Measurements from ENCODE around the gene LCE1B.

Gene LCE1B

DNA sequence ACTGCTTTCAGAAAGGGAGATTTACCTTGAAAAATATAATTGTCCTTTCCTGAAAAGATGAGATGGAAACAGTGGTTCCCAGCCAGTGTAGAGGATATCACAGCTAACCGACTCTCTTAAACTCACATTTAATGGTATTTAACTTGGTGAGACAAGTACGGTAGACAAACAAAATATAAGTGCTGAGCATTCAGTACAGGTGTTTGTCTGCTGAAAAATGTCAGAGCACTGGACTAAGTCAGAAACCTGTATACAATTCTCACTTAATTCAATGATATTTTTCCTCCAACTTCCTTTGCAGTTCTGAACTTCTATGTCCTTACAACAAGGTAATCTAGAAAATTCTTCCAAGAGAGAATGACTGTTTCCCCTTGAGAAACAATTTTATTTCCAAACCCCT is at the start of gene LCE1B:
LCE1B (plus strand) TSS at position 301 of the 400 bp plus-strand sequence. CDS start 476 bp downstream, outside the sequence.
- no peak for DNase-seq (ENCODE audit: low read depth, low spot score)

DNA sequence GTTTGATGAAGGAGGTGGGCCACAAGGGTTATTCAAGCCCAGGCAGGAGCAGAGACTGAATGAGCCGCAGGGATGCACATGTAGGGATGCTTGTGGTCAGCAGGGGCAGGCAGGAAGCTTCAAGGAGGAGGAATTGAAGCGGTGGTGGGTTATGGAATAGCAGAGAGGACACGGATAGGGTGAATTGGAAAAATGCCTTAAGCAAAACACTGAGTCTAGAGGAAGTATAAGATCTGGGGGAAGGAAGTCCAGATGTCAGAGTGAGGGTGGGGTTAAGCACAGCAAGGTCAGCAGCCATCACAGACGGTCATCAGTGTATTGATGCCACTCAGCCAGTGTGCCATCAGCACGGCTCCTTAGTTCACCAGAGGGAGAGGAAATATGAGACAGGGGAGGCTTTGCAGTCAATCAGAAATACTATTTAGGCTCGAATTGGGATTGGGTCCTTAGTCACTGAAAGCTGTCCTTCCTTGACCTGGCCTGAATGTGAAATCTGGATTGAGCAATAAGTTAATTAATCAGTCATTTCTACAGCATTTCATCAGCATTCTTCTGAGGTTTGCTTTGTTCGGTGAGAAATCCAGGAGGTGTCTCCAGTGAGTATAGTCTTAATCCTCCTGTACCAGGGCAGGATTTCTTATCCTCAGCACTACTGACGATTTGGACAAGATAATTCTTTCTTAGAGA is 42.8 kb upstream of the LCE1B start:
- no peak for DNase-seq (ENCODE audit: low read depth, low spot score)

DNA sequence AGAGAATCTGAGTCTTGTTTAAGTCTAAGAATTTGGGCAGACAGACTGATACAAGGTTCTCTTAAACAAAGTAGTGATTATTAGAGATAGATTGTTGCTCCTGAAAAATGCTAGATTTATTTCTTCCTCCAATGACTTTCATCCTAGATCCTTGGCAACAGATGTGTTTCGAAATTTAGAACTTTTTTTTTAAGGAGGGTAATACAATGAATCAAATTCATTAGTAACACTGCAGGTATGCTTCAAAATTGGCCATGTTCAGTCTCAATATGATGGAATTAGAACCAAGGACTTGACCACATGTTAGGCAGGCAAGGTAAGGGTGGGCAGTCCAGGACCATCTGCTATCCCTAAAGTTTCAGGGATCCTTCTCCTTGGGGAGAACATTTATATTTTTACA is 41.4 kb upstream of the LCE1B start:
- no peak for DNase-seq (ENCODE audit: low read depth, low spot score)

DNA sequence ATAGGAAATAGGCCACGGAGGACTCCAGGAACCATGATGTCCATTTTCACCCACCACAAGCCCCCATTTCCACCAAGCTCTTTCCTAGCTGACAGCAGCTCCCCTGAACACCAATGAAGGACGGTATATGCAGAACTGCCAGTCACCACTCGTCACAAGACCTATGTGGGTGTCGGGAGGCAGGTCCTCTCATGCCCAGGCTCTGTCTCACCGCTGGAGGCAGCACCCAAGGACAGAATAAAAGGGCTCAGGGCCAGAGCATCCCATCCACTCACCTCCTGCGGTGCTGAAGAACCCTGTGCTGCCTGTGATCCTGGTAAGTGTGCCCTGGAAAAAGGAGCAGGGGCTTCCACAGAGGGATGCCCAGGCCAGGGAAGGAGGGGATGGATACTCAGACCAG is 36.9 kb upstream of the LCE1B start, which contains the start of gene LCE1F:
LCE1F (plus strand) TSS at position 266 of the 400 bp plus-strand sequence. CDS start 1,232 bp downstream, outside the sequence.
- DNase-seq (ENCODE audit: low read depth, low spot score) = no peak

DNA sequence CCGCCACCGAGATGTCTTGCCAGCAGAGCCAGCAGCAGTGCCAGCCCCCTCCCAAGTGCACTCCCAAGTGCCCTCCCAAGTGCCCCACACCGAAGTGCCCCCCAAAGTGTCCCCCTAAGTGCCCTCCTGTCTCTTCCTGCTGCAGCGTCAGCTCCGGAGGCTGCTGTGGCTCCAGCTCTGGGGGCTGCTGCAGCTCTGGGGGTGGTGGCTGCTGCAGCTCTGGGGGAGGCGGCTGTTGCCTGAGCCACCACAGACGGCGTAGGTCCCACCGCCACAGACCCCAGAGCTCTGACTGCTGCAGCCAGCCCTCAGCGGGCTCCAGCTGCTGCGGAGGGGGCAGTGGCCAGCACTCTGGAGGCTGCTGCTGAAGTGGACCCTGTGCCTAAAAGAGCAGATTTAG is 35.4 kb upstream of the LCE1B start:
- DNase-seq (ENCODE audit: low read depth, low spot score) = no peak

- no peak for DNase-seq (ENCODE audit: low read depth, low spot score)
Observed at GRCh38 chr1:152777510-152778137, 34.1 kb upstream of the LCE1B start.

- no peak for DNase-seq (ENCODE audit: low read depth, low spot score)
Observed at GRCh38 chr1:152783095-152783494, 28.7 kb upstream of the LCE1B start.

DNA sequence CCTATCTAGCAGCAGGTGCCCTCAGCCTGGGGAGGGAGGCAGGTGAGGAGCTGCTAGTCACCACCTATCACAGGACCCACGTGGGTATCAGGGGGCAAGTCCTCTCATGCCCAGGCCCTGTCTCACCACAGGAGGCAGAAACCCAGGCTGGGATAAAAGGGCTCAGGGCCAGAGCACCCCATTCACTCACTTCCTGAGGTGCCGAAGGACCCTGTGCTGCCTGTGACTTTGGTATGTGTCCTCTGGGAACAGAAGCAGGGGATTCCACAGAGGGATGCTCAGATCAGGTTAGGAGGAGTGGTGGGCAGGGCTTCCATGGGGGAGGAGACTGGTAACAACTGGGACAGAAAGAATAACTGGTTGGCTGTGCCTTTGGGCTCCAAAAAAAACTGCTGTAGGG is 25.7 kb upstream of the LCE1B start, which contains the start of gene LCE1E:
LCE1E (plus strand) TSS at position 181 of the 400 bp plus-strand sequence. CDS start 1,043 bp downstream, outside the sequence.
- no peak for DNase-seq (ENCODE audit: low read depth, low spot score)

DNA sequence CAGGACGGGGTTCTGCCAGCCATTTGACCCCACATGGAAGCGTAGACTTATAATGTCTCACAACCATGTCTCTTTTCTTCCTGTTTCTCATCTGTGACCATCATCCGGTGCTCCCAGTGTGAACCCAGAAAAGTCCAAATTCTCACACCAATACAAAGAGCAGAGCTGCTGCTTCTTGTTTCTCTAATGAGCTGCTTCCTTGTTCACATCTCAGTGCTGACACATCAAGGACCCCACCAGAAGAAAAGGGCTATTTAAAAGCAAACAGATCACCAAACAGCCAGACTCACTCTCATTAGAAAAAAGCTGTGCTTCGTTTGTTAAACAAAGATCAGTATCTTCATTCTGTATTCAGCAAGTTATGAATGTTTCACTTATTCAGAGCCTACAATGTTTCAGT is 16.1 kb upstream of the LCE1B start:
- DNase-seq (ENCODE audit: low read depth, low spot score) = no peak

DNA sequence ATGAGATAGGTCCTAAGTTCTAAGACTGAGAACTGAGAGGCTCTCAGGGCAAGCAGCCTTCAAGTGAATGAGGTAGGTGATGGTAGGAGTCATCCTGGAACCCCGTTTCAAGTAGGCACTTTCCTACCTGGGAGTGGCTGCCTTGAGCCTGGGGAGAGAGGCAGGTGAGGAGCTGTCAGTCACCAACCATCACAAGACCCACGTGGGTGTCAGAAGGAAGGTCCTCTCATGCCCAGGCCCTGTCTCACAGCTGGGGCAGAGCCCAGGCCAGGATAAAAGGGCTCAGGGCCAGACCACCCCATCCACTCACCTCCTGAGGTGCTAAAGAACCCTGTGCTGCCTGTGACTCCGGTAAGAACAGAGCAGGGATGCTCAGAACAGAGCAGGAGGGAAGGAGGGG is 15.3 kb upstream of the LCE1B start, which contains the start of gene LCE1D:
LCE1D (plus strand) TSS at position 301 of the 400 bp plus-strand sequence. CDS start 1,074 bp downstream, outside the sequence.
- DNase-seq (ENCODE audit: low read depth, low spot score) = no peak

DNA sequence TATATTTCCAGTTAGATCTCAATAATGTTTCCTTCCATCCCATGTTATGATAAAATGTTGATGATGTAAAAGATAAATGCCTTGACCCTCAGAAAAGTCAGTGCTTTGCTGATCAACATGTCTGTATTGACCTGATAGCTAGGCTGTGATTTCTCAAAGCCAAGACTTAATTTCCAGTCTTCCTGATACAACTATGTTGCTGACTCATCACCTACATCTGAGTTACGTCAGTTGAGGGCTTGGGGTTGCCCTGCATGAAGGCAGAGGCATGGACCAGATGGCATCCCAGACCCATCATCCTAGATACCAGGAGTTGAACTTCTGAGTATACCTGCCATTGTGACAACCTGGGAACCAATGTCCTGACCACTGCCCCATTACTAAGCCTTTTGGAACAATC is 10.4 kb upstream of the LCE1B start:
- DNase-seq (ENCODE audit: low read depth, low spot score) = no peak

GRCh38 chr1:152806576-152806975 is 5.2 kb upstream of the LCE1B start, which contains the start of gene LCE1C:
Gene LCE1C, minus strand, starts transcription at chr1:152806651. Its CDS starts 1,173 bp downstream, at chr1:152805478.
- DNase-seq (ENCODE audit: low read depth, low spot score) = no peak

GRCh38 chr1:152811050-152811449 is 721 bp upstream of the LCE1B start:
- no peak for DNase-seq (ENCODE audit: low read depth, low spot score)

GRCh38 chr1:152817309-152817708 is 5.5 kb downstream of the LCE1B start:
- no peak for DNase-seq (ENCODE audit: low read depth, low spot score)

GRCh38 chr1:152823294-152823693 is 11.5 kb downstream of the LCE1B start:
- DNase-seq (ENCODE audit: low read depth, low spot score) = no peak

DNA sequence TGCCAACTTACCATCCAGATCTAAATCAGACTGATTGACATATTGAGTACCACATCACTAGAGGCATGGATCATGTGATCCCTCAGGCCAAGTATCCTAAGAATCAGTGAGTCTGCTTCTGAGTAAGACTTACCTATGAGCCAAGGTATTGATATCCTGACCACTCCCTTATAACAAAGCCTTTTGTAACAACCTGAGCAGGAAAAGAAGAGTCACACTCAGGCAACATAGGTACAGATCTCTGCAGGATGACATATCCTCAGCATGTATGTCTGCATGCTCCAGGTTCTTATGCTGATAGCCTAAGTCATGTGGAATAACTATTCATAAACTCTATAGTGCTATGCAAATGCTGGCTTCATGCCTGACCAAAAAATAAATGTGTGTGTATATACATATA is 13.2 kb downstream of the LCE1B start:
- no peak for DNase-seq (ENCODE audit: low read depth, low spot score)

DNA sequence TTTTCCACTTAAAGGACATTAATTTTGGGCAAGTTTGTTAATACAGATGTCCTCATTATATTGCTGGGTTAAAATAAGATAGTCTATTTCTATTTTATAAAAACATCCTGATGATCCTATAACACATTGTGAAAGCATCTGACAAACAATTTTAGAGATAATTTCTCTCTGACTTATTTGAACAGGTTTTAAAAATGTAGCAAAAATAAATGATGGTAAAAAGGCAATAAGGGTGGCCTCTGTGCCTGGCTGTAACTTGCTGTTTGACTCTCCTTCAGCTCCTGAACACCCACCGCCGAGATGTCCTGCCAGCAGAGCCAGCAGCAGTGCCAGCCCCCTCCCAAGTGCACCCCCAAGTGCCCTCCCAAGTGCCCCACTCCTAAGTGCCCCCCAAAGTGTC is 15.4 kb downstream of the LCE1B start, which contains the start of gene LCE1A:
LCE1A (plus strand) TSS at position 301 of the 400 bp plus-strand sequence; CDS start at position 301, 0 bp downstream.
- no peak for DNase-seq (ENCODE audit: low read depth, low spot score)

DNA sequence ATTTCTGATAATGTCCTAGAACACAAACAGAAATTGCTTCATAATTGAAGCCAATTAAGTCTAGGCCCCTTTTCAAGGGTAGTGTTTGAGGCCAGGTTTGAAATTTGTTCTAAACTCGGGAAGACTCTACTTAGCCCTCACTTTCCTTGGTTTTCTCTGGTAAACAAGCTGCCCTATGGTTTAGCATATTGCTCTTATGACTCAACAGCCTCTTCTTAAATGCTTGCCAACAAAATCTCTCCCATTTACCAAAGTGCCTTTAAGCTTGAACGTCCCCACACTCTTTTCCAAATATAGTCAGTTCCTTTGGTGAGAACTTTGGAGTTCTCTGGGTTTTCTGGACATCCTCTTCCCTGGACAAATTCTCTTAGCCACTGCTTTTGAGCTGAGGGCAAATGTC is 25.1 kb downstream of the LCE1B start:
- no peak for DNase-seq (ENCODE audit: low read depth, low spot score)

- no peak for DNase-seq (ENCODE audit: low read depth, low spot score)
Observed at GRCh38 chr1:152842556-152842955, 30.8 kb downstream of the LCE1B start, which contains the start of gene LCE6A. Gene LCE6A, plus strand, starts transcription at chr1:152842856. Its CDS starts 665 bp downstream, at chr1:152843521.

DNA sequence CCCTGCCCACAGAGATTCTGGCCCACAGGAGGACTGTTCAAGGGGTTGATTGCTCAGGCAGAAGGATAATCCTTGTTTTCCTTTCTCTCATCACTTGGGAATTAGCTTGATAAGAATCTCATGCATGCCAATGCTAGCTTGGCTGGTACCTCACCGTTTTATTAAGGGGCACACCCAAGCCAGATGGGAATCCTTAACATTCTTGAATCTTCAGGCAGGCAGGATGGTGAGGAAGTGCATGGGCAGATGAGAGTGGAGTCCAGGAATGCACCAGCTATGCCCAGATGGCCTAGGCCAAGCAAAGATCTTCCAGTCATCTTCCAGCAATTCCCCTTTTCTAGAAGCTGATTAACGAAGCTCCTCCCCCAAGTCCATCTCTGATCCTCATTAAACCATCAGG is 43.9 kb downstream of the LCE1B start:
- DNase-seq (ENCODE audit: low read depth, low spot score) = no peak

- no peak for DNase-seq (ENCODE audit: low read depth, low spot score)
Observed at GRCh38 chr1:152858062-152858461, 46.3 kb downstream of the LCE1B start.

- DNase-seq (ENCODE audit: low read depth, low spot score) = no peak
Observed at GRCh38 chr1:152859696-152860095, 47.9 kb downstream of the LCE1B start, which contains the start of gene LCE7A. Gene LCE7A, plus strand, starts transcription at chr1:152859996. Its CDS starts 702 bp downstream, at chr1:152860698.

All from brain pericyte (primary cell).